LHCN-M2 (cell line): ENCODE data around the gene TRIP6. TPM values are rescaled to one million over a fixed set of nuclear protein-coding genes. Genes with fewer than 3 reads are reported as not detected.

Source experiments
- DNase-seq: peaks from one replicate; pipeline ENCODE4 v3.0.0-alpha.2; 2012; ENCODE audit warnings: low read depth
- total RNA-seq: library from RNA; depleted of rRNA; stranded (reverse); fragments of >200 nt; gene quantifications from 2 replicates; pipeline ENCODE4 v1.2.3, GENCODE V29; 2014

The TRIP6 gene
- total RNA-seq, 1 experiment from 2014 or later: 224 TPM

DNA sequence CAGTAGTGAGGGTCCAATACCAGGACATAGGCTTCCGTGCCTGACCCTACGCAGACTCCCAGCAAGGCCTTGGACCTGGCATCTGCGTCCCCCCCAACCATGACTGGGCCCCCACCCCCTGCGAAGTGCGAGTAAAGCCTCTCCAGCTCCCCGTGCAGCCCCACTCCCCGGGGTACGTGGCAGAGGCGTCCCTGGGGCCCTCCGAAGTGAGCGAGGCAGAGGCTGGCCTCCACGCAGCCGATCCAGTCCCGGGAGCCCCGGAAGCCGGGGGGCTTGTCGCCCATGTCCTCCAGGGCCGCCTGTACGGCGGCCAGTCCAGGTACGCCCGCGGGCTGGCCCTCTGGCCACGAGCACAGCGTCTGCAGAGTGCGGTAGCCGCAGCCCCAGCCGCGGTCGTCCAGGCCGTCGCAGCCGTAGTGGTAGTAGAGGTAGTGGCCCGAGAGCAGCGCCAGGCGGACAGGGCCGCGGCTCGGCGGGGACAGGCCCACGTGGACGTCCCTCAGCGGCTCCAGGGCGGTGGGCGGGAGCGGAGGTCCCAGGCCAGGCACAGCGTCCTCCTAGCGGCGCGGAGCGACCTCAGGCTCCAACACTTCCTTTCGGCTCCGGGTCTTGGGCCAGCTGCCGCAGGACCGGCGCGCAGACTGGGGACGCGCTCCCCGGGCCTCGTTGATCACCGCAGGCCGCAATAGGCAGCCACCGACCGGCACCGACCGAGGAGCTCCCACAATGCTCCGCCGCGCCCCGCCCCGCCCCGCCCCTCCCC, 22.0 kb downstream of the TRIP6 start, which contains the start of gene UFSP1:
UFSP1 (minus strand) TSS at position 728 of the 763 bp plus-strand sequence; CDS start at position 284, 444 bp downstream.
- DNase-seq: no peak

DNA sequence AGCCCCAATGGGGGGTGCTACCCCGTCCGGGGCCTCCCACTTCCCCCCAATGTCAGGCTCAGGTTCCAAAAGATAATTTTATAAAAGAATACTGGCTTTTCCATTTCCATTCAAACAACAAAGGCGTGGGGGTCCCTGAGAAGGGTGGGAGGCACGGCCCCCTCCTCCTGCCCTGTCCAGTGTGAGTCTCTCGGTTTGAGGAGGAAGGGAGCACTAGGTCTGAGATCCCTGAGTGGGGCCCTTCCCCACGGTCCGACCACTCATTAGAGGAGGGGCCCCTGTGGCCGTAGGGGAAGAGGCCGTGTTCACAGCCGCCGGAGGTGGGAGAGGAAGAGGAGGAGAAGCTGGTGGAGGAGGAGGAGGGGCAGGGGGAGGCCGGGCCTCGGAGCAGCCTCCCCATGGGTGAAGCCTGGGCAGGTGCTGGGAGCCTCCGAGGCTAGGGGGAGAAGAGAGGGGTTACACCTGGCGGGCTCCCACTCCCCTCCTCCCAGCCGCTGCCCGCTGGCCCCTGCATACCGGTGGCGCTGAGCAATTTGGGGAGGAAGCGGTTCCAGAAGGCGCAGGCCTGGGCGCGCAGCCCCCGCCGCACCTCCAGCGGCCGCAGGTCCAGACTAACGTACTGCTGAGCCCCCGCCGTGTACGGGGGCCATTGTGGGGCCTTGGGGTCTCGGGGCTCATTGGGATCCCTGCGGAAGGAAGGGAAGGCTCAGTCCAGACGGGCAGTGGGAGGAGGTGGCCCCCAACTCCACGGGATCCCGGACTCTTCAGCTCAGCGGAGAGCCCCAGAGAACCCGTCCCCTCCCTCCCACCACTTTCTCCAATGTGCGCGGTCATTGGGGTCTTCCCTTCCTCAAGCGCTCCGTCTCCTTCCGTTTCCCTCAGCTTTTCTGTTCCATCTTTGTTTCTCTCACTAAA, 23.7 kb downstream of the TRIP6 start:
- no peak for DNase-seq

DNA sequence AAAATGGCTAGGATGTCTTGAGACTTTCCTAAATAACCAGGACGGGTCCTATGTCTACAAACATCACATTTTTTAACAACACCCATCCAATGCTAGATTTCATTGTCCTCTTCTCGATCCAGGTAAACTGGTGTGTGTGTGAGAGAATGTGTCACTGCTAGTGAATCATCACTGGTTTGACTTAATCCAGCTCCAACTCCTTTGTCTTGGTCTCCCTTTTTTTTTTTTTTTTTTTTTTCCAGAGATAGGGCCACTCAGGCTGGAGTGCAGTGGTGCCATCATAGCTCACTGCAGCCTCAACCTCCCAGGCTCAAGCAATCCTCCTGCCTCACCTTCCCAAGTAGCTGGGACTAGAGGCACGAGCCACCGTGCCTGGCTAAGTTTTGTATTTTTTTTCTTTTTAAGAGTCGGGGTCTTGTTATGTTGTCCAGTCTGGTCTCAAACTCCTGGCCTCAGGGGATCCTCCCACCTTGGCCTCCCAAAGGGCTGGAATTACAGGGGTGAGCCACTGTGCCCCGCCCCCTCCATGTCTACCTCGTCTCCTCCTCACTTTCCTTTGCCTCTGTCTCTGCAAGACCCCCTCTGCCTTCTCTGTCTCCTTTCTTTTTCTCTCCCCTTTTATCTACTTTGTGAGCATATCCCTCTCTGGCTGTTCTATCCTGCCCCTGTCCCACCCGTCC, 24.5 kb downstream of the TRIP6 start:
- no peak for DNase-seq

DNA sequence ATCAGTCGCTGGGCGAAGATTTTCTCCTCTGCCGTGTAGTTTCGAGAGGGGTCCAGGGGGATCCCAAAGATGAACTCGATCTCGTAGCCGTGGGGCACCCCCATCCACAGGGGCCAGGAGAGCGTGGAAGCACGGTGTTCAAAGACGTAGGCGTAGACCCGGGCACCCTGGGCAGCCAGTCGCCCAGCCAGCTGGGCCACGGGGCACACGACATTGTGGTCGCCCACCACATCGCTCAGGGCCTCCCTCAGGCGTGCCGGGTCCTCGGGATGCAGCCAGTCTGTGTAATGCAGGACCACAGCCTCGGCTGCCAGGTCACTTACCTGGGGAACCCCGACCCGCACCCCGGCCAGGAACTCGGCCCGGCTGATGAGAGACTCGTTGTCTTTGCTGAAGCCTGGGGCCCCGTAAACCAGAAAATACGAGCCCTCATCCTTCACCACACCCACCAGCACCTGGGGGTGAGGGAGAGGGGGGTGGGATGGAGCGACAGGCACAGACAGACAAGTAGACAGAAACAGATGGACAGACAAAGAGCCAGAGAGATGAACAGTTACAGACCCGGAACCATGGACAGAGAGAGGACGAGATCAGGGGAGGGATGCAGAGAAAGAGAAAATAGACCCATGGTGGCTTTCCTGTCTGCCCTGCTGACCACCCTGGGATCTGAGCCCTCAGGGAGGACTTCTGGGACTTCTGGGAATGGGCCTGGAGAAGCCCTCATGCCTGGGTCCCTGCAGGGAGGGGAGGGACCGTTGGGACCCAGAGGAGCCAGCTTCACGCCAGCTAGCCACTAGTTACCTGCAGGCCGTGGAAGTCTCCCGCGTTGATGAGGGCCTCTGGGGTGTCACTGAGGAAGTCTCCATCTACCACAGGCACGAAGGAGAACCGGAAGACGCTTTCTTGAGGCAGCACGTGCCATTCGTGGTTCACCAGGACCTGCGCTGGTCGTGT, 25.5 kb downstream of the TRIP6 start:
- no peak for DNase-seq

DNA sequence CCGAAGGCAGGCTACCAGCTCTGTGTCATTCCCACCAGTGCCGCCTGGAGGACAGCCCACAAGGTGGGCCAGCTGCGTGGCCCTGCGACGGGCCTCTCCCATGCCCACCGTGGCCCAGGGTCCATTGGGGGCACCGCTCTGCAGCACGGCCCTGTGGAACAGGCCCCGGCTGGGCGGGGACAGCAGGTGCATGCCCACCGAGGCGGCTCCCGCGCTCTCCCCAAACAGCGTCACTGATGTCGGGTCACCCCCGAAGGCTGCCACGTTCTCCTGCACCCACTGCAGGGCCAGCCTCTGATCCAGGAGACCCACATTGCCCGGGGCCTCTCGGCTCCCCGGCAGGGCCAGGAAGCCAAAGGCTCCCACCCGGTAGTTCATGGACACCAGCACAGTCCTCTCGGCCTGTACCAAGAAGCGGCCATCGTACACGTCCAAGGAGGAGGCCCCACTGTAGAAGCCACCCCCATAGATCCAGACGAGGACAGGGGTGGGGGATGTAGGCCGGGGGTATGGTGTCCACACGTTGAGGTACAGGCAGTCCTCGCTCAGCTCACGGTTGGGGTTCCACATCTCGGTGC, 26.2 kb downstream of the TRIP6 start:
- no peak for DNase-seq

DNA sequence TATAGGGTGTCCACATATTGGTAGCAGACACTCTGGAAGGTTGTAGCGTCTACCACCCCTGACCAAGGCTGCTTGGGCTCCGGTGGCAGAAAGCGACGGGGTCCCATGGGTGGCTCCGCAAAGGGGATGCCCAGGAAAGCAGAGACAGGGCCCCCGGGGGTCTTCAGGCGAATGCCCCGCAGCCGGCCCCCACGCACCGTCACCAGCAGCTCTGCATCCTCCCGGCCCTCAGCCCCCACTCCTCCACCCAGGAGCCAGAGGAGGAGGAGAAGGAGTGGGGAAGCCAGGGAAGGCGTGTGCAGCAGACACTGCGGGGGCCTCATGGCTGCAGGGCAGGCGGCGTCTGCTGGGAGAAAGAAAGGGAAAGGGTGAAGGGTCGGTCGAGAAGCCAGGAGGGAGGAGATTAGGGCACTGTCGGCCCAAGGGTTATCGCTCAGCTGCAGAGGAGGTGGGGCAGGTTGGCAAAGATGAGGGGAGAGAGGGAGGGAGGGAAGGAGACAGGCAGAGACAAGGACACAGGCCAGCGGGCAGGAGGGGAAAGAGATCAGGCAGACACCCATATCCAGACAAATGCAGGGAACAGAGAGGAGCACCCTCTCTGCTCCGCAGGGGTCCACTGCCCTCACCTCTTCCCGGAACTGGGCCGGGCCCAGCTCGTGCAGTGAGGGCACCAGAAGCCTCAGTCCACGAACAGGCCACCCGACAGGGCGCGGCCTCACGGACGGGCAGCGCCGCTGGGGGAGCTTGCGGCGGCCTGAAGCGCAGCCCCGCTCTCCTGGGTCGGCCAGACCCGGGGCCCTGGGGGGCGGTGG, 26.9 kb downstream of the TRIP6 start:
- no peak for DNase-seq

DNA sequence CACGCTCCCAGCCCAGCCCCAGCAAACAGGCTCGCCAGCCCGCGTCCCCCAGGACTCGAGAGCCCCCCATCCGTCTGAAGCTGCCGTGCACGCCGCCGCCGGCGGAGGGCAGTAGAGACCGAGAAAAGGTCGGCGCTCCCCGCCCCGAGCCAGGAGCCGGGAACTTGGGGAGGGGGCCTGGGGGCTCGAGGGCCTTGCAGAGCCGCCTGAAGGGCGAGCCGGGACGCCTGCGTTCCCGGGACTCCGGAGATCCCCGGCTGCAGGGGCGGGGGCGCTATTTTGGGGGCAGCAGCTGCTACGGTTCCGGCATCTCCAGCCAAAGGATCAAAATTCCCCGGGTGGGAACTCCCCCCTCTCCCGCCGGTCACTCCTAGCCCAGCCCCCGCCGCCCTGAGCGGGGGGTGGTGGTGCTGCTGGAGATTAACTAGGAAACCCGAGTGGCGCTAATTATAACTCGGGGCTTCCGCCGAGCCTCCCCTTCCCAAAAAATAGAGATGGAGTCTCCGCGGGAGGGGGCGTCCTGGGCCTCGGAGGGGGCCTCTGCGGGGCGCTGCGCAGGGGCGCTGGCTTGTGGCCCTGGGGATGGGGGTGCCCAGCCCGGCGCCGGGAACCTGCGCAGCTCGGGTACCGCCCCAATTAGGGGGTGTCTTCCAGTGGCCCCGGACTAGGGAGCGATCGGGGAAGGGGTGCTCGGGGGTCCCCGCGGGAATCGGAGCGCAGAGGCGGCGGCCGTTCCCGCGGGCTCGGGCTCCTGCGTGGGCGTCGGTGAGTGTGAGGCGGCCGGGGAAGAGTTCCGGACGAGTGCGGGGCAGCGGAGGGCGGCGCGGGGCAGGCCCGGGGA, 27.9 kb downstream of the TRIP6 start:
- no peak for DNase-seq

DNA sequence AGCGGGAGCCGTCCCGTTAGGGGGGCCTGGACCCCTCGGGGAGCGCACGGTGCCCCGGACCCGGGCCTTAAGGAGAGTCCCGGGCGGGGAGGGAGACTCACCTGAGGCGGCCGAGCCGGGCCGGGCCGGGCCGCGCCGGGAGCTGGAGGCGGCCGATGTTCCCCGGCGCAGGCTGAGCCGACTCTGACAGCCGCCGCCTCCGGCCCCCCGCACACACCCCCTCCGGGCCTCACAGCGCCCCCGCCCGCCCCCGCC, 28.4 kb downstream of the TRIP6 start, which contains the start of gene ACHE:
ACHE (minus strand) TSS at position 188 of the 255 bp plus-strand sequence. CDS start 1,656 bp downstream, outside the sequence.
- DNase-seq: no peak

DNA sequence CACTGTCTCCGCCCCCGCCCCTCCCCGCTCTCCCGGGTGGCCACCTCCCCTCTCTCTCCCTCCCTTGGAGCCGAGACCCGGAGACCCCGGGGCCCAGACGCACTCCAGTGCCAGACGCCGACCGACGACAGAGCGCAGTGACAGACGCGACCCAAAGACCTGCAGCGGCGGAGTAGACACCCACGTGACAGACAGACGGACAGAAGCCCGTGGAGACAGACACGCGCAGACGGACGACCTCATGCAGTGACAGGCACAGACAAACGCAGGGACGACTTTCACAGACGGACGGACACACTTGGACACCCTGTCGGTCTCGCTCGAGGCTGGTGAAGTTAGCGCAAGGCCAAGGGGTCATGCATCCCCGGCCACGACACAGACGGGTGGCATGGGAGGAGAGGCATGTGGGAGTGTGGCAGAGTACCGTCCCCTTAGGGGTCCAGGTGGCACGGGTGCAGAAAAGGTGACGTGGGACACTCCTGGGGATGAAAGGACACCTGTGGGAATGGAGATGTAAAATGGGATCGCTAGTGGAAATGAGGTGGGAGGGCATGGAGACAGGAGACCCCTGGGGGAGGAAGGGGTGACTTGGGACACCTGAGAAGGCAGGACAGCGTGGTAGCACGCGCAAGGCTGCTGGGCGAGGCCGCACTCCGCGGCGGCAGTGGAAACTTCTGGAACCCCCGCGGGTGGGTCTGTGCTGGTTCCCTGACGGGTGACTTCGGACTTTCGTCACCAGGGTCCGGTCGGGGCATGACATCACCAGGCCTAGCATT, 29.0 kb downstream of the TRIP6 start:
- no peak for DNase-seq

DNA sequence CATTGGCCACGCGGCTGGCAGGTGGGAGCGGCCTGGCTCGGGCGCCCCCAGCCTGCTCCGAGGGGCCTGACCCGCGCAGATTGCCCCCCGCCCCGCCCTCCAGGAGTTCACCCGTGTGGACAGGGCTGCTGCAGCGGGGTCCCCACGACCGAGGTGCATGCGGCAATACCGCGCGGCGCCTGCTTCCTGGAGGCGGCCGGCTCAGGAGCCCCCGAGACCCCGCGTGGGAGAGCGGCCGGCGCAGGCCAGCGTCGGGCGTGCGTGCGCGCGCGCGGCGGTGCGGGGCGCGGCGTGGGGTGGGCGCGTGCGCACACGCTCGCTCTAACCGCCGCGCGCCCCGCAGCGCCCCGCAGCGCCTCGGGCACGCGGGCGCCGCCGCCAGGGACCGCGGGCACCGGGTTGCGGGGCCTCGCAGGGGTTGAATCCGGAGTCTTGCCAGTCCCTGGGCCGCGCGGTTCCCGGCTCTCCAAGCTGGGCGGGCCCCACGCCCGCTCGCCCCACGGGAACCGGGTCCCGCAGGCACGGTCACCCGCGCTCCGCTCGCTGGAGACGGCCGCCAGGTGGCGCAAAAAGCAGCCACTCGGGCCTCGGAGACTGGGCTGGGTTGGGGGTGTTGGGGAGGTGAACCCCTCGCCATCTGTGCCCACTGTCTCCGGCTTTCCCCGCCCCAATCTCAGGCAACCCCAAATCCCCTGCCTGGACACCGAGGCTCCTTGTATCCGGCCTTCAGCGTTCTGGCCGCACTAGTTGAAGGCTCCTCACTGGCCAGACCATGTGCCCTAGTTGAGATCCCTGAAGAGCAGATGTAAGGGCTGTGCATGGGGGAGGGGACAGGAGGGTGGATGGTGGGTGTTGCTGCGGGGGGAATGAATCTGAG, 29.8 kb downstream of the TRIP6 start:
- no peak for DNase-seq

DNA sequence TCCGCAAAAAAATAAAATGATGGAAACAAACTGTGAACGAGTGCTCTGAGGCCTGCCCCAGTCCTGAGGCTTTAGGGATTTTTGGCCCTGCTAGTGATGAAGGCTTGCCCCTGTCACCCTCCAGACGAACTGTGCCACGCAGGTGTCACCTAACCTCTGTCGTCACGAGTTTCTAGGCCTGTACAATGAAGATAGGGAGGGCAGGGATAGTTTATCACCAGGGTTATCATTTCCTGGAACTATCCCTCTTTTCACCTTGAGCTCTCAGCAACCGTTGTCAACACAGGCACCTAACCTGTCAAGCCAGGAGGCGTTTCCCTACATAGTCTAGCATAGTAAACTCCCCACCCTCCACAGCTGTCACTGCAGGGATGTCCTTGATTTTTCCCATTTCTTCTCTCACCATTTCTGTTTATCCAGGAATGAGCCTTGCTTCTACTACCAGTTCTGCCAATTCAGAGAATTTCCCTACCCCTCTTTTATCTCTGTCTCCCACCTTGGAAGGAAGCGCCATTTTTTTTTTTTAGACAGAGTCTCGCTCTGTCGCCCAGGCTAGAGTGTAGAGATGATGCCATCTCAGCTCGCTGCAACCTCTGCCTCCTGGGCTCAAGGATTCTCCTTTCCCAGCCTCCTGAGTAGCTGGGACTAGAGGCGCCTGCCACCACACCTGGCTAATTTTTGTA, 30.7 kb downstream of the TRIP6 start:
- no peak for DNase-seq

DNA sequence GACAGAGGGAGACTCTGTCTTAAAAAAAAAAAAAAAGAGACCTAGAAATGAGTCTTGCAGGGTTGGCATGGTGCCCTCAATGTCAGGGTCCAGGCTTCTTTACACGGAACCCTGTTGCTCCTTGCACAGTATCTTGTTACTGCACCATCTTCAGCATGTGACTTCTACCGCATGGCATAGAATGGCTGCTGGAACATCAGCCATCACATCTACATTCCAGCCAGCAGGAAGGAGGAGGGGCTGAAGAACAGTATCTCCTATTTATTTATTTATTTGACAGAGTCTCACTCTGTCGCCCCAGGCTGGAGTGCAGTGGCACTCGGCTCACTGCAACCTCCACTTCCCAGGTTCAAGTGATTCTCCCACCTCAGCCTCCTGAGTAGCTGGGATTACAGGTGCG, 32.2 kb downstream of the TRIP6 start:
- DNase-seq: no peak

DNA sequence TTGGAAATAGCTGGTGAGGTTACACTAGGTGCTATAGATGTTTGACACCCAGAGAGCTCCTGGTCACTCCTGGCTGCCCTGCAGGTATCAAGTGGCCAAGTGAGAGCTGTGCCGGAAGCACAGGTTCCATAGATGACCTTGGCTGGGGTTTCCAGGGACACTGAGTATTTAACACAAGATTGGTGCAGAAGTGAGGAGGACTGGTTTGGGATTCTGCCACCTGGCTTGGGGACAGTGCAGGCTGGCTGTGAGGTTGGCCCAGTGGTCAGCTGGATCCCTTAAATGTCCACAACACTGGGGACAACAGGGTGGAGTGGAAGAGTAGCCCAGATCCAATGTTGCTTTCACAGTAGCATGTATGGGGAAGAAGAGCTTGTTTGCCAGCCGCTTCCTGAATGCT, 33.8 kb downstream of the TRIP6 start:
- no peak for DNase-seq

DNA sequence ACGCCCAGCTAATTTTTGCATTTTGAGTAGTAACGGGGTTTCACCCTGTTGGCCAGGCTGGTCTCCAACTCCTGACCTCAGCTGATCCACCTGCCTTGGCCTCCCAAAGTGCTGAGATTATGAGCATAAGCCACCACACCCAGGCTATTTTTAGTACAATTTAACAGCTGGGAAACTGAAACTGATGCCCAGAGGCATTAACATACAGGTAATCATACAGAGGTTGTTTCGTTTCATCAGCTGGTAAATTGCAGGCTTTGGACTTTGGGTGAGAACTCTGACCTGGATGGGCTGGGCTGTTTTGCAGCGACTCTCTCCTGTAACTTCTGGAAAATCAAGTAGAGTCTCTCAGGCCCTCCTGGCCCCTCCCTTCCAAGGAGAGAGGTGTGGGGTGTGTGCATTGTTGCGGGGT, 34.7 kb downstream of the TRIP6 start:
- no peak for DNase-seq

DNA sequence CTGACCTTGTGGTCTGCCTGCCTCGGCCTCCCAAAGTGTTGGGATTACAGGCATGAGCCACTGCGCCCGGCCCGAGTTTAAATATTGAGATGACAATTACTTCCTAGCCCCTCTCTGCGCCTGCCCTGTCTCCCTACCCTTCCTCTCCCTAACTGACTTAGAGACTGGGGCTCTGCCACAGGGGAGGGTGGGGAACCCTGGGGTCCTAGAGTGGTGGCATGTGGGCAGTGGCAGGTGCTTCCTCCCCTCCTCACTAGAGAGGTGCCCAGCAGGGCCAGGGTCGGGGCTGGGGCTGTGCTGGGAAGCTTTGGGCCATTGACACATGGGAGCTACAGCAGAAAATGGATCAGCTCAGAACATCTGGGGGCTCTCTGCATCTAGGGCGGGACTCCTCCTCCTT, 35.5 kb downstream of the TRIP6 start:
- DNase-seq: no peak

DNA sequence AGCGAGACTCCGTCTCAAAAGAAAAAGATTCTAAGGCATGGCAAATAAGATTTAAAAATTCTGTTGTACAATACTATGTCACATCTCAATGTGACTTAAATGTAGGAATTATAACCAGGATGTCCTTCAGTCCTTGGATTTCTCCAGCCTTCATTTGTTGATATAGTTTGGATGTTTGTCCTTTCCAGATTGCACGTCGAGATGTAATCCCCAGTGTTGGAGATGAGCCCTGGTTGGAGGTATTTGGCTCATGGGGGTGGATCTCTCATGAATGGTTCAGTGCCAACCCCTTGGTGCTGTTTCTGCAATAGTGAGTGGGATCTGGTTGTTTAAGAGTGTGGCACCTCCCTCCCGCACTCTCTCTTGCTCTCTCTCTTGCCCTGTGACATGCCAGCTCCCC, 41.3 kb downstream of the TRIP6 start:
- no peak for DNase-seq
